ENCODE data around the gene HLA-DRB1. TPM values are rescaled to one million over a fixed set of nuclear protein-coding genes. Genes with fewer than 3 reads are reported as not detected.

HLA-DRB1 gene
- total and polyA plus RNA-seq, 2 experiments from 2014 or later = 0.38 to 1.5 TPM

GRCh38 chr6:32624565-32624964, 34.9 kb upstream of the HLA-DRB1 start (continued):
- TF ChIP-seq ZNF462 (CRISPR knock-in tag; IDR thresholded peaks at IDR 0.05) (no peak), NANOG (IDR thresholded peaks at IDR 0.05; ENCODE audit: borderline replicate concordance) (no peak), EZH2 (IDR thresholded peaks at IDR 0.05; ENCODE audit: low read depth, unreplicated experiment) (no peak)

GRCh38 chr6:32623693-32624092, 34.0 kb upstream of the HLA-DRB1 start:
- Histone ChIP-seq H3K9me2 (ENCODE audit: insufficient read depth) (no peaks in the 10 kb centered on the region), H3K27me3 (ENCODE audit: insufficient read depth) (no peaks in the 10 kb centered on the region), H4K20me1 (replicated peaks; ENCODE audit: insufficient read depth) (no peaks in the 10 kb centered on the region), H3K79me2 (replicated peaks; ENCODE audit: insufficient read depth) (no peaks in the 10 kb centered on the region), H3K4me1 (ENCODE audit: insufficient read depth) (no peaks in the 10 kb centered on the region), H2AFZ (no peak overlapping the region), H3K4me3 (no peak overlapping the region), H3F3A (replicated peaks; ENCODE audit: low read depth) (no peaks in the 10 kb centered on the region), H3K4me2 (no peak overlapping the region), H3K27ac (ENCODE audit: low read depth) (no peak overlapping the region), H3K36me3 (ENCODE audit: insufficient read depth) (no peaks in the 10 kb centered on the region)
- ATAC-seq = no peak
- no peaks in the 10 kb centered on the region for H3K27me3 Mint-ChIP-seq (ENCODE audit: insufficient read depth, low read depth, poor library complexity)
- no peaks in the 10 kb centered on the region for H3K36me3 Mint-ChIP-seq (ENCODE audit: low read depth)
- H3K9me3 Mint-ChIP-seq = no peaks in the 10 kb centered on the region
- TF ChIP-seq REST (IDR thresholded peaks at IDR 0.05; ENCODE audit: unreplicated experiment) (no peak), CTCF (conservative IDR thresholded peaks at IDR 0.05; ENCODE audit: low read depth in 2 of 2) (no peak), ZNF114 (CRISPR knock-in tag; IDR thresholded peaks at IDR 0.05) (no peak), ETS1 (IDR thresholded peaks at IDR 0.05) (no peak), JUNB (IDR thresholded peaks at IDR 0.05; ENCODE audit: unreplicated experiment) (no peak), POLR2AphosphoS5 (IDR thresholded peaks at IDR 0.05; ENCODE audit: low read depth) (no peak)
- peaks cover 11% of the 10 kb centered on the region for H3K4me1 Mint-ChIP-seq
- DNase-seq (ENCODE audit: low spot score) = no peak
- H3K4me3 Mint-ChIP-seq = no peak overlapping the region
- no peak overlapping the region for H3K27ac Mint-ChIP-seq

Data from GM23338 (cell line).